Kidney (tissue), 14 donors: ENCODE measurements around the gene ALAS1. TPM values are rescaled to one million over a fixed set of nuclear protein-coding genes. Genes with fewer than 3 reads are reported as not detected.
A peak's percentile ranks its signal among the peaks of the same experiment; 100 is the strongest.

ENCODE experiments used
- DNase-seq, 5 donors: peaks; one replicate each; pipeline ENCODE4 v3.0.0-alpha.2; 2013 to 2020
- FAIRE-seq: peaks from 2 replicates; lab custom pipeline; 2012; peaks lifted over from hg19 to GRCh38; lab: Jason Lieb, UNC
- H3K27ac ChIP-seq, 2 donors: one replicate each; pipeline ENCODE4 v1.7.0; 2013; ENCODE audit warnings: low read depth in 2 of 2, low read length in 2 of 2, inconsistent platforms in 1 of 2
- H3K27me3 ChIP-seq: one replicate; pipeline ENCODE4 v1.7.1; 2013; ENCODE audit warnings: low read length, inconsistent platforms; ENCODE audit not compliant: control insufficient read depth, insufficient read depth
- H3K36me3 ChIP-seq, 3 donors: one replicate each; pipeline versions ENCODE4 v1.7.0 to v1.7.1; 2013; ENCODE audit warnings: low read length in 3 of 3, control low read depth in 1 of 3, inconsistent platforms in 1 of 3; ENCODE audit not compliant: insufficient read depth in 3 of 3, control insufficient read depth in 2 of 3
- H3K4me1 ChIP-seq, 3 donors: one replicate each; pipeline versions ENCODE4 v1.7.0 to v1.7.1; 2013; ENCODE audit warnings: low read length in 3 of 3, inconsistent platforms in 1 of 3, low read depth in 1 of 3; ENCODE audit not compliant: control insufficient read depth in 2 of 3, insufficient read depth in 2 of 3
- H3K4me3 ChIP-seq, 3 donors: one replicate each; pipeline versions ENCODE4 v1.7.0 to v1.8.1; 2013; ENCODE audit warnings: low read length in 3 of 3, control low read depth in 1 of 3, inconsistent platforms in 1 of 3
- H3K9ac ChIP-seq, 3 donors: one replicate each; pipeline versions ENCODE4 v1.7.0 to v1.7.1; 2013; ENCODE audit warnings: low read length in 3 of 3, control low read depth in 1 of 3, inconsistent platforms in 1 of 3
- H3K9me3 ChIP-seq, 3 donors: one replicate each; pipeline versions ENCODE4 v1.7.0 to v1.7.1; 2013; ENCODE audit warnings: low read length in 3 of 3, control low read depth in 1 of 3, inconsistent platforms in 1 of 3; ENCODE audit not compliant: control insufficient read depth in 2 of 3, insufficient read depth in 1 of 3
- CTCF ChIP-seq: IDR thresholded peaks from 3 replicates; pipeline ENCODE4 v1.5.1; 2012; ENCODE audit warnings: mild to moderate bottlenecking, moderate library complexity, borderline replicate concordance; ENCODE audit not compliant: insufficient read depth; ENCODE audit errors: extremely low read depth
- intact Hi-C: fragments of 100-400 bp; cut with DNase I; formaldehyde crosslinking; loops from one replicate; pipeline ENCODE4 v1.11.1; 2022
- polyA plus RNA-seq: library from polyadenylated mRNA; stranded (reverse); fragments of 350-450 nt; fragmentation: Illumina TruSeq; extraction: RNeasy Lipid Tissue Mini Kit (QIAGEN cat#74804); gene quantifications from one replicate; pipeline ENCODE4 v1.2.3, GENCODE V29; 2014; ENCODE audit warnings: low read depth, low replicate concordance; ENCODE audit not compliant: insufficient read depth
- total RNA-seq: library from RNA; stranded (reverse); fragmentation: NEBNext Ultra II Directional; extraction: Animal tissue kit (Norgen Biotek cat#: 25700); gene quantifications from one replicate; pipeline ENCODE4 v1.2.1, GENCODE V29; 2021
- donor health status: control.
- donor health status: control.
- donor health status: control.
- donor health status: control.
- donor health status: control.
- donor health status: DM: yes; HTN: yes; CAD: no.
- donor health status: Normal renal cell carcinoma (clear cell type).

ALAS1 gene
- total and polyA plus RNA-seq, 2 donors from 2014 or later, result 42.8 to 77.2 TPM

GRCh38 chr3:52240886-52241370 is 43.0 kb downstream of the ALAS1 start:
- no peak for DNase-seq
- no peak for TF ChIP-seq CTCF
- H3K9me3 ChIP-seq, result no peaks in the 10 kb centered on the region
- H3K4me3 ChIP-seq, result no peak overlapping the region
- no peak for FAIRE-seq
- no peaks in the 10 kb centered on the region for H3K27me3 ChIP-seq
- peaks cover 3 to 31% (median 13%) of the 10 kb centered on the region in 3 donors for H3K4me1 ChIP-seq
- no peaks in the 10 kb centered on the region for H3K36me3 ChIP-seq
- no peak overlapping the region for H3K9ac ChIP-seq
- intact Hi-C loops, result no loop called here
- no peak overlapping the region for H3K27ac ChIP-seq

GRCh38 chr3:52242039-52242438 is 44.1 kb downstream of the ALAS1 start:
- no peak for TF ChIP-seq CTCF
- no peaks in the 10 kb centered on the region for H3K27me3 ChIP-seq
- no peak overlapping the region for H3K9ac ChIP-seq
- intact Hi-C loops, result no loop called here
- H3K9me3 ChIP-seq, result no peaks in the 10 kb centered on the region
- H3K36me3 ChIP-seq, result no peaks in the 10 kb centered on the region
- peaks cover 3 to 27% (median 13%) of the 10 kb centered on the region in 3 donors for H3K4me1 ChIP-seq
- DNase-seq (no peak), FAIRE-seq (no peak)
- no peak overlapping the region for H3K4me3 ChIP-seq
- no peak overlapping the region for H3K27ac ChIP-seq

GRCh38 chr3:52243791-52244628 is 46.0 kb downstream of the ALAS1 start:
- Histone ChIP-seq H3K9ac (no peak overlapping the region), H3K36me3 (no peaks in the 10 kb centered on the region), H3K9me3 (no peaks in the 10 kb centered on the region), H3K4me1 (peaks cover 0 to 13% (median 0%) of the 10 kb centered on the region in 3 donors), H3K27me3 (no peaks in the 10 kb centered on the region), H3K4me3 (no peak overlapping the region), H3K27ac (no peak overlapping the region)
- FAIRE-seq, result no peak
- TF ChIP-seq CTCF, result no peak
- DNase-seq, result peak in 2 of 5 donors; percentile 36 to 45
- intact Hi-C loops, result no loop called here
